C4-2B (cell line): ENCODE results near the gene SLC6A12.

ENCODE experiments used
- H3K27ac ChIP-seq: fragments of 450-650 bp; 2 replicates; pipeline ENCODE4 v1.5.1; 2017
- ZFX ChIP-seq: fragments of 450-650 bp; IDR thresholded peaks from 2 replicates; pipeline ENCODE4 v1.6.1; 2017
- TF ChIP-seq, protein P1 (sequence below): fragments of 450-650 bp; conservative IDR thresholded peaks from 2 replicates; pipeline ENCODE4 v1.5.1; 2017; ENCODE audit warnings: mild to moderate bottlenecking

Gene SLC6A12

GRCh38 chr12:203074-203461 lies 10.9 kb downstream of the SLC6A12 start:
- no peak overlapping the region for H3K27ac ChIP-seq
- TF ChIP-seq, protein P1, sequence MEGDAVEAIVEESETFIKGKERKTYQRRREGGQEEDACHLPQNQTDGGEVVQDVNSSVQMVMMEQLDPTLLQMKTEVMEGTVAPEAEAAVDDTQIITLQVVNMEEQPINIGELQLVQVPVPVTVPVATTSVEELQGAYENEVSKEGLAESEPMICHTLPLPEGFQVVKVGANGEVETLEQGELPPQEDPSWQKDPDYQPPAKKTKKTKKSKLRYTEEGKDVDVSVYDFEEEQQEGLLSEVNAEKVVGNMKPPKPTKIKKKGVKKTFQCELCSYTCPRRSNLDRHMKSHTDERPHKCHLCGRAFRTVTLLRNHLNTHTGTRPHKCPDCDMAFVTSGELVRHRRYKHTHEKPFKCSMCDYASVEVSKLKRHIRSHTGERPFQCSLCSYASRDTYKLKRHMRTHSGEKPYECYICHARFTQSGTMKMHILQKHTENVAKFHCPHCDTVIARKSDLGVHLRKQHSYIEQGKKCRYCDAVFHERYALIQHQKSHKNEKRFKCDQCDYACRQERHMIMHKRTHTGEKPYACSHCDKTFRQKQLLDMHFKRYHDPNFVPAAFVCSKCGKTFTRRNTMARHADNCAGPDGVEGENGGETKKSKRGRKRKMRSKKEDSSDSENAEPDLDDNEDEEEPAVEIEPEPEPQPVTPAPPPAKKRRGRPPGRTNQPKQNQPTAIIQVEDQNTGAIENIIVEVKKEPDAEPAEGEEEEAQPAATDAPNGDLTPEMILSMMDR: no peak
- no peak for TF ChIP-seq ZFX

DNA sequence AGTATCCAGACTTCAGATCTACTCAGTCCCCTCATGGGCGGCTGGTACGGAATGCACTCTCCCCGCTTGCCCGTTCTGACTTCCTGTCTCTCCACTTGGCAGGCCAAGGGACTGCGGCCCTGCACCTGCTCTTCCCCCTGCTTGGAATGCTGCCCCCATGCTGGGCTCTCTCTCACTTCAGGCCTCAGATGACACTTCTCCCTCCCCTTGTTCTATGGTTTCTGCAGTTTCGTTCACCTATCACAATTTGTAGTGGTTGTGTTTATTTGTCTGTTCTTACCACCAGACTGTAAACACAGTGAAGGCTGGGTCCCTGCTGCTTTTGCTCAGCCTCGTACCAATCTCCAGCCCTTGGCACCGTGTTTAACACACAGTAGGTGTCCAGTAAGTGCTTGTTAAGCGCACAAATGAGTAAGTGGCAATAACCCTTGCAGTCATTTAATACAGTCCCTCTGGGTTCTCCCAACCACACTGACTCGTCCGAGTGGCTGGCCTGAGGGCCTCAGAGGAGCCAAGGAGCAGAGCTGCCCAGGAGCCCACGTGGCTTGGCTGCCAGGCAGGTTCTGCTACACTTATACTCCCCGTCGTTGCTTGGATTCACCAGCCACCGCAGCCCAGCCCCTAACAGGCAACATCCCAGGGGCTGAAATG lies 11.8 kb downstream of the SLC6A12 start:
- 0 out of 2 replicates have a peak overlapping the region, but pooled peaks have one; percentile 9 for H3K27ac ChIP-seq
- TF ChIP-seq ZFX: no peak
- TF ChIP-seq, protein P1: no peak

GRCh38 chr12:201361-201760 lies 12.6 kb downstream of the SLC6A12 start:
- TF ChIP-seq, protein P1: no peak

DNA sequence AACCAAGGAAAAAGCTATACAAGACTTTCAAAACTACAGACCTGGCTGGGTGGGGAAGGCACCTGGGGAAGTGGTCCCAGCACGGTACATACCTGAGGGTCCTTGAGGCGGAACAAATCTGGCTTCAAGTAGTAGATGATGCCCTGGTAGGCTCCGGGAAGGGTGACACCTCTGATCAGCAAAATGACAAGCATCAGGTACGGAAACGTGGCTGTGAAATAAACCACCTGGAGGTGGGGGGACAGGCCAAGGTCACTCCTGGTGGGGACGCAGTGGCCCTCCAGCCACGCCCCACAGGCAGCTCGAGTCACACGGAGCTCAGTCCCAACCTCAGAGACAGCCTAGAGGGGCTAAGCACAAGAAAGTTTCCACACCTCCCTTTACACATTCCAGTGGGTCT lies 15.3 kb downstream of the SLC6A12 start:
- H3K27ac ChIP-seq: no peak overlapping the region
- no peak for TF ChIP-seq ZFX
- TF ChIP-seq, protein P1: no peak

More at GRCh38 chr12:201361-201760, 12.6 kb downstream of the SLC6A12 start:
- no peak overlapping the region for H3K27ac ChIP-seq

GRCh38 chr12:197911-198695 lies 15.9 kb downstream of the SLC6A12 start:
- TF ChIP-seq, protein P1: no peak
- no peak for TF ChIP-seq ZFX
- no peak overlapping the region for H3K27ac ChIP-seq

- no peak overlapping the region for H3K27ac ChIP-seq
- no peak for TF ChIP-seq ZFX
- TF ChIP-seq, protein P1: no peak
Observed at GRCh38 chr12:197347-197746, 16.6 kb downstream of the SLC6A12 start.

GRCh38 chr12:196436-196835 lies 17.5 kb downstream of the SLC6A12 start:
- TF ChIP-seq, protein P1: no peak
- TF ChIP-seq ZFX: no peak
- no peak overlapping the region for H3K27ac ChIP-seq
